ENCODE data around the gene MRPL36.
A peak's percentile ranks its signal among the peaks of the same experiment; 100 is the strongest.
"Not testable (repeated sequence)": the region's sequence is repeated elsewhere in the genome, so short reads cannot be mapped to it uniquely, and the experiment has no call there.

Gene MRPL36

GRCh38 chr5:1824109-1824821 lies 24.6 kb upstream of the MRPL36 start:
- peaks cover 6% of the 10 kb centered on the region for H3K9me3 Mint-ChIP-seq
- H3K4me3 Mint-ChIP-seq = no peak overlapping the region
- peaks cover 55% of the 10 kb centered on the region for H3K36me3 Mint-ChIP-seq
- no peak for ATAC-seq
- peaks cover 6% of the 10 kb centered on the region for H3K4me1 Mint-ChIP-seq
- no peak overlapping the region for H3K27ac Mint-ChIP-seq
- no peaks in the 10 kb centered on the region for H3K27me3 Mint-ChIP-seq

- Mint-ChIP-seq H3K36me3 (peaks cover 62% of the 10 kb centered on the region), H3K4me3 (no peak overlapping the region), H3K27ac (no peak overlapping the region), H3K4me1 (peaks cover 13% of the 10 kb centered on the region), H3K9me3 (peaks cover 6% of the 10 kb centered on the region), H3K27me3 (no peaks in the 10 kb centered on the region)
- no peak for ATAC-seq
Measured at GRCh38 chr5:1823381-1824034, 23.9 kb upstream of the MRPL36 start.

GRCh38 chr5:1821862-1822261 lies 22.2 kb upstream of the MRPL36 start:
- no peak for ATAC-seq
- H3K4me1 Mint-ChIP-seq = peaks cover 14% of the 10 kb centered on the region
- peaks cover 6% of the 10 kb centered on the region for H3K9me3 Mint-ChIP-seq
- H3K36me3 Mint-ChIP-seq = peaks cover 68% of the 10 kb centered on the region
- no peaks in the 10 kb centered on the region for H3K27me3 Mint-ChIP-seq
- no peak overlapping the region for H3K27ac Mint-ChIP-seq
- H3K4me3 Mint-ChIP-seq = no peak overlapping the region

GRCh38 chr5:1820926-1821325 lies 21.3 kb upstream of the MRPL36 start:
- Mint-ChIP-seq H3K36me3 (peaks cover 74% of the 10 kb centered on the region), H3K9me3 (peaks cover 6% of the 10 kb centered on the region), H3K27ac (no peak overlapping the region), H3K27me3 (no peaks in the 10 kb centered on the region), H3K4me1 (peaks cover 14% of the 10 kb centered on the region), H3K4me3 (no peak overlapping the region)
- no peak for ATAC-seq

- Mint-ChIP-seq H3K9me3 (peaks cover 6% of the 10 kb centered on the region), H3K36me3 (peaks cover 80% of the 10 kb centered on the region), H3K27ac (no peak overlapping the region), H3K4me3 (no peak overlapping the region), H3K27me3 (no peaks in the 10 kb centered on the region), H3K4me1 (peaks cover 14% of the 10 kb centered on the region)
- ATAC-seq = no peak
Measured at GRCh38 chr5:1820381-1820780, 20.7 kb upstream of the MRPL36 start.

- peaks cover 14% of the 10 kb centered on the region for H3K4me1 Mint-ChIP-seq
- H3K9me3 Mint-ChIP-seq = peaks cover 6% of the 10 kb centered on the region
- peak overlapping the region; percentile 31 for H3K27ac Mint-ChIP-seq
- peak; percentile 48 for ATAC-seq
- H3K4me3 Mint-ChIP-seq = no peak overlapping the region
- H3K27me3 Mint-ChIP-seq = no peaks in the 10 kb centered on the region
- H3K36me3 Mint-ChIP-seq = peaks cover 89% of the 10 kb centered on the region
Measured at GRCh38 chr5:1819458-1819857, 19.8 kb upstream of the MRPL36 start.

GRCh38 chr5:1818784-1819183 lies 19.1 kb upstream of the MRPL36 start:
- no peak for ATAC-seq
- H3K9me3 Mint-ChIP-seq = peaks cover 6% of the 10 kb centered on the region

GRCh38 chr5:1817261-1818043 lies 17.8 kb upstream of the MRPL36 start:
- H3K36me3 Mint-ChIP-seq = peaks cover 89% of the 10 kb centered on the region
- no peak overlapping the region for H3K4me3 Mint-ChIP-seq
- no peak for ATAC-seq
- H3K4me1 Mint-ChIP-seq = peaks cover 14% of the 10 kb centered on the region
- H3K27ac Mint-ChIP-seq = no peak overlapping the region
- H3K9me3 Mint-ChIP-seq = peaks cover 6% of the 10 kb centered on the region
- H3K27me3 Mint-ChIP-seq = no peaks in the 10 kb centered on the region

More at GRCh38 chr5:1818784-1819183, 19.1 kb upstream of the MRPL36 start:
- peaks cover 14% of the 10 kb centered on the region for H3K4me1 Mint-ChIP-seq
- H3K36me3 Mint-ChIP-seq = peaks cover 90% of the 10 kb centered on the region
- peak overlapping the region; percentile 31 for H3K27ac Mint-ChIP-seq
- no peak overlapping the region for H3K4me3 Mint-ChIP-seq
- no peaks in the 10 kb centered on the region for H3K27me3 Mint-ChIP-seq

GRCh38 chr5:1816495-1817089 lies 17.0 kb upstream of the MRPL36 start:
- Mint-ChIP-seq H3K36me3 (peaks cover 88% of the 10 kb centered on the region), H3K4me1 (peaks cover 18% of the 10 kb centered on the region)
- H3K27ac Mint-ChIP-seq, H3K27me3 Mint-ChIP-seq, ATAC-seq, H3K9me3 Mint-ChIP-seq, H3K4me3 Mint-ChIP-seq: not testable (repeated sequence)

- Mint-ChIP-seq H3K9me3 (no peaks in the 10 kb centered on the region), H3K27me3 (no peaks in the 10 kb centered on the region), H3K27ac (no peak overlapping the region), H3K4me1 (peaks cover 19% of the 10 kb centered on the region), H3K36me3 (peaks cover 85% of the 10 kb centered on the region), H3K4me3 (no peak overlapping the region)
- ATAC-seq = no peak
Measured at GRCh38 chr5:1815881-1816292, 16.2 kb upstream of the MRPL36 start.

GRCh38 chr5:1815071-1815786 lies 15.6 kb upstream of the MRPL36 start:
- no peak for ATAC-seq
- no peak overlapping the region for H3K27ac Mint-ChIP-seq
- H3K27me3 Mint-ChIP-seq = no peaks in the 10 kb centered on the region
- H3K9me3 Mint-ChIP-seq = no peaks in the 10 kb centered on the region
- H3K36me3 Mint-ChIP-seq = peaks cover 78% of the 10 kb centered on the region
- H3K4me3 Mint-ChIP-seq = no peak overlapping the region
- peaks cover 19% of the 10 kb centered on the region for H3K4me1 Mint-ChIP-seq

GRCh38 chr5:1814183-1815020 lies 14.8 kb upstream of the MRPL36 start:
- Mint-ChIP-seq H3K4me1 (peaks cover 15% of the 10 kb centered on the region), H3K36me3 (peaks cover 80% of the 10 kb centered on the region), H3K9me3 (no peaks in the 10 kb centered on the region), H3K4me3 (no peak overlapping the region), H3K27me3 (no peaks in the 10 kb centered on the region), H3K27ac (no peak overlapping the region)
- ATAC-seq = no peak

GRCh38 chr5:1810581-1811101 lies 11.0 kb upstream of the MRPL36 start:
- Mint-ChIP-seq H3K9me3 (no peaks in the 10 kb centered on the region), H3K27me3 (no peaks in the 10 kb centered on the region), H3K4me1 (peaks cover 21% of the 10 kb centered on the region), H3K36me3 (peaks cover 70% of the 10 kb centered on the region), H3K27ac (no peak overlapping the region), H3K4me3 (no peak overlapping the region)
- ATAC-seq = no peak
